D721Med (cell line): Measurements from ENCODE around the gene KLF4.

ENCODE experiments used
- DNase-seq: peaks from one replicate; pipeline ENCODE4 v3.0.0; 2011; ENCODE audit warnings: low spot score; ENCODE audit not compliant: insufficient read length
- FAIRE-seq: peaks from 2 replicates; lab custom pipeline; 2011; peaks lifted over from hg19 to GRCh38; lab: Jason Lieb, UNC
- CTCF ChIP-seq: IDR thresholded peaks from 2 replicates; pipeline ENCODE4 v1.5.1; 2012; ENCODE audit warnings: mild to moderate bottlenecking, control low read depth; ENCODE audit not compliant: insufficient read depth; ENCODE audit errors: missing control alignments

The KLF4 gene

GRCh38 chr9:107489687-107490605, at the start of gene KLF4:
TSS of gene KLF4 (minus strand) at chr9:107489769. CDS start at chr9:107489172, 597 bp downstream.
- FAIRE-seq (no peak), DNase-seq (peak; percentile 77)
- no peak for TF ChIP-seq CTCF

- TF ChIP-seq CTCF = no peak
- FAIRE-seq = no peak
These were observed 46.9 kb upstream of the KLF4 start for GRCh38 chr9:107536462-107536861.

GRCh38 chr9:107534510-107535078, 45.0 kb upstream of the KLF4 start:
- FAIRE-seq (no peak), DNase-seq (no peak)
- TF ChIP-seq CTCF = no peak

More at GRCh38 chr9:107536462-107536861, 46.9 kb upstream of the KLF4 start:
- DNase-seq = no peak

- no peak for DNase-seq
- no peak for FAIRE-seq
- no peak for TF ChIP-seq CTCF
These were observed 41.1 kb upstream of the KLF4 start for GRCh38 chr9:107530679-107531078.

- no peak for FAIRE-seq
- TF ChIP-seq CTCF = no peak
These were observed 39.1 kb upstream of the KLF4 start for GRCh38 chr9:107528686-107529085.

GRCh38 chr9:107523539-107523938, 34.0 kb upstream of the KLF4 start:
- no peak for TF ChIP-seq CTCF
- FAIRE-seq (no peak), DNase-seq (no peak)

More at GRCh38 chr9:107528686-107529085, 39.1 kb upstream of the KLF4 start:
- DNase-seq = no peak
